GM19351 (cell line): ENCODE results near the gene NR4A3.
"Not testable (repeated sequence)": the region's sequence is repeated elsewhere in the genome, so short reads cannot be mapped to it uniquely, and the experiment has no call there.

Source experiments
- ATAC-seq: cut with Tn5 transposase; IDR thresholded peaks from one replicate; pipeline ENCODE4 v1.9.1; 2021; ENCODE audit warnings: mild to moderate bottlenecking, moderate library complexity; ENCODE audit not compliant: unreplicated experiment

NR4A3 gene

GRCh38 chr9:99832558-99832864, 10.8 kb downstream of the NR4A3 start:
- no peak for ATAC-seq

GRCh38 chr9:99833735-99834134, 12.1 kb downstream of the NR4A3 start:
- ATAC-seq, result no peak

DNA sequence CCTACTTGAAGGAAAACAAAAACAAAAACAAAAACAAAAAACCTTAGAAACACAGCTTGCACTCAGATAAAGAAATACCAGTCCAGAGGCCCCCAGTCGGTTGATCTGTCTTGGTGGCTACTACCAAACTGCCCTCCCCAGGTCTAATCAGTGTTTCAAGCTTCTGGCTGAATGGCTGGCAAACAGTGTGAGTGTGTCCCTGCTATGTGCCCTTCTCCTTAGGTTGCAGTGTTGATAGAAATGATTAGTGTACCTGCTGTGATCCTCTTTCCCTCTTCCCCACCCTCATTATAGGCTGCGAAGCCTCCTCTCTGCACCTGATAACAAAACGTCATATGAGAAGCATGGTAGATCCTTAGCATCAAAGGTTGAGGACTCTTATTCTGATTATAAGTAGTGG, 12.8 kb downstream of the NR4A3 start:
- no peak for ATAC-seq

GRCh38 chr9:99835142-99835541, 13.5 kb downstream of the NR4A3 start:
- no peak for ATAC-seq

DNA sequence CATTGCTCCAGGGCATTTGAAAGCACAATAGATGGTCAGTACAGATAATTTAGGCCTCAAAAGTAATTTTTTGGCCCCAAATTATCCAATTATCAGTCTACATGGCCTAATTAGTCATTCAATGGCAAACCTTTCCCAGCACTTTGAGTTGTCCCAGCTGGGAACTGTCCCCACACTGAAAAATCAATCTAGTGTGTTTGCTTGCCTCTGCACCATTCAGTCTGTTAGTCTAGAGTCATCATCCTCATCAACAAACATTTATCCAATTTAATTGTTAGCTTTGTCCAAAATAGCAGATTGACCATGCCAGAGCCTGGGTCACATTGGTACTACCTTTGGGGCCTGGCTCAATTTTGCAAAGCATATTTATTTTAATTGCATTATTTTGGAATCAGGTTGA, 13.9 kb downstream of the NR4A3 start:
- ATAC-seq, result no peak

DNA sequence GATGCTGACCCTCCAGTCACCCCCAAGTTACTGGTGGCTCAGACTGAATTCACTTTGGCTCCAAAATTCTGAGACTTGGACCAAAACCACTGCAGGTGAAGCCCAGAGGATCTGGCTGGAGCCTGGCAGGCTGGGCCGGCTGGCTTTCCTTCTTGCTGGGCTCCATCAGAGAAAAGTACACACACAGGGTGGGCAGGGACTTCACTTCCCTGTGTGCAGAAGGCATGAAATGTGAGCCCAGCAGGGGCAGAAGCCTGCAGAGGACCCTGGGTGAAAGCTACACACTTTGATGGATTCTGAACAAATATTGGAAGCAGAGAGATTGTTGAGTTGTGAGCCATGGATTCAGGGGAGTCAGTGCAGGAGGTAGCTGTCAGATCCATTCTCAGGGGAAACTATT, 18.4 kb downstream of the NR4A3 start:
- no peak for ATAC-seq

- no peak for ATAC-seq
These were observed 23.4 kb downstream of the NR4A3 start for GRCh38 chr9:99845063-99845462.

DNA sequence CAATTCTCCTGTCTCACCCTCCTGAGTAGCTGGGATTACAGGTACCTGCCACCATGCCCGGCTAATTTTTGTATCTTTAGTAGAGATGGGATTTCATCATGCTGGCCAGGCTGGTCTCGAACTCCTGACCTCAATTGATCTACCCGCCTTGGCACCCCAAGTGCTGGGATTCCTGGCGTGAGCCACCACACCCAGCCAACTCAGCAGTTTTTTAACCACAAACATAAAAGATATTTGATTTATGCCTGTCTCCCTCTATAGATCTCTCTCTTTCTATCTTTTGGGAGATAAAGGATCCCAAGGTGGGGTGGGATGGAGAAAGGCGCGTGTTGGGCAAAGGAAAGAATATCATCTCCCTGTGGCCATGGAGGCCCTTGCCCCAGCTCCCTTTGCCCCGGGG, 26.8 kb downstream of the NR4A3 start:
- no peak for ATAC-seq

GRCh38 chr9:99850736-99851499, 29.2 kb downstream of the NR4A3 start:
- ATAC-seq, result peak; percentile 11

DNA sequence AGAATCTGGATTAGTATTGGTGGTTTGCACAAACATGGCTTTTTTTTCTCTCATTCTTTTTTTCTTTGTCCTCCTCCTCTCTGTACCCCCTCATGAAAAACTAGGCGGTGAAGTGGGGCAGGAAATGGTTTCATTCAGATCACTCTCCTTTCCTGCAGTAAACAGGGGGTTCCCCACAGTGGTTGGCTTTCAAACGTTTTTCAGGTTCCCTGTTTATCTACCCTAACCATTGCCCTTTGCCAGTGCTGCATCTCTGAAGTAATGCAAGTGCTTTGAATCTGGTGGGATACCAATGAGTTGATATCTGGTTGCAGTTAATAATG, 29.8 kb downstream of the NR4A3 start:
- ATAC-seq, result peak; percentile 97

DNA sequence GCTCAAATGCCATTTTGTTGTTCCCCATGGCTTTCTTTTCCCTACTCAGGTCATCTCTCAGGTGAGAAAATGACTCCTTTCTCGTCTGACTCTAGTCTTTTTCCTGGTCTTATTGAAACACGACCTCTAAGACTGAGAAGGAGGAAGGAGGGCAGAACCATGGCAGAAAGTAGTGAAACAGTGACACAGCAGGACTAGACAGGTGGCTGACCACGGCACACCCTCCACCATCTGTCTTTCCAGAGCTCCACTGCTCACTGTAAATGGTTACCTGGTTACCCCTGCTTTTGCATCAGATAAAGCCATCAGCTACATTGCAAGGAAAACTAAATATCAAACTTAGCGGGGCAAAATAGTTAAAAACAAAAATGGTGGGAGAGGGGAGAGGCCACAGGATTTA, 30.9 kb downstream of the NR4A3 start:
- ATAC-seq, result peak; percentile 55

DNA sequence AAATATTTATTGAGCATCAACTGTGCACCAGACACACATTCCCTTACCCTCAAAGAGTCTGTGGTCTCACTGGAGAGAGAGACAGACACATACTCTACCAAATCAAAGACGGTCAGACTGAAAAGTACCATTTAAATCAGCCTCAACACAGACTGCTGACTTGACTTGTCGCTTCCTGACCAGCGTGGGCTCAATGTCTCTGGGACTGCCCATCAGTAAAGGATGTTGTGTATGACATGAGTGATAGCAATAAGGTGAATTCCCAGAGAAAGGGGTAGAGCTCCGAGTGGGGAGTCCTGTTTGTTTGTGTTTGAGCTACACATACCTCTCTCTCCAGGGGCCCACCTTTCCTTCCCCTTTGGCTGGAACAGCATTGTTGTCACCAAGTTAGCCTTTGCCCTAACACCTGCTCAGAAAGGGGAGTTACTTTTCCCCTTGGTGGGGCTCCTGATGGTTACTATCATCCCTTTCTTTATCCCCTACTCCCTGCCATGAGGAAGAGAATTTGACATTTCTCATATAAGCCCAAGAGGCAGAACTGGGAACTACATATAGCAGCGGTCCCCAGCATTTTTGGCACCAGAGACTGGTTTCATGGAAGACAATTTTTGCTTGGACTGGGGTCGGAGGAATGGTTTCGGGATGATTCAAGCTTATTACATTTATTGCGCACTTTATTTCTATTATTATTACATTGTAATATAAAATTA, 33.9 kb downstream of the NR4A3 start:
- no peak for ATAC-seq

DNA sequence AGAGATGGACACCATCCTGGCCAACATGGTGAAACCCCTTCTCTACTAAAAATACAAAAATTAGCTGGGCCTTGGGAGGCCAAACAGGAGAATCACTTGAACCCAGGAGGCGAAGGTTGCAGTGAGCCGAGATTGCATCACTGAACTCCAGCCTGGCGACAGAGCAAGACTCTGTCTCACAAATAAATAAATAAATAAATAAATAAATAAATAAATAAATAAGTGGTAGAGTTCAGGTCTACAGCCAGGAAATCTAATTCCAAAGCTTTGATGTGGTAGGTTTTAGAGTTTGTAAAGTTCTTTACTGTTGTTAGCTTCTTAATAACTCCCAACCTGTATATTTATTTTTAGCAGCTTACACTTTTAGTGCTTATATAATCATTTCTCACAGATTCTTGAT, 35.9 kb downstream of the NR4A3 start:
- ATAC-seq, result not testable (repeated sequence)

GRCh38 chr9:99858087-99858486, 36.4 kb downstream of the NR4A3 start:
- no peak for ATAC-seq

- no peak for ATAC-seq
These were observed 37.7 kb downstream of the NR4A3 start for GRCh38 chr9:99859243-99859980.

DNA sequence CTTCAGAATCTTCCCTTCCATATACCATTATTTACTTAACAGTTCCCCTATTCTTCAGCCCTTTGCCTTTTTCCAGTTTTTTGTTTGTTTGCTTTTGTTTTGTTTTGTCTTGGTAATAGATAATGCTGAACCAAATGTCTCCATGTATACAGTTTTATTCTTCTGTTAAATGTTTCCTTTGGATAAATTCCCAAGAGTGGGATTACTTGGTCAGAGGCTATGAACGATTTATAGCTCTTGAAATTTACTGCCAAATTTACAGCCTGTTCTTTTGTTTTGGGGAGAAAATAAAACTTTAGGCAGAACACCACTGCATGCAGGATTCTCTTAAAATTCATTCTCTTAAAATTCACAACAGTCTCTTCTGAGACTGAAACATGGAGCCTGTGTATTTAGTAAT, 38.6 kb downstream of the NR4A3 start:
- ATAC-seq, result no peak

DNA sequence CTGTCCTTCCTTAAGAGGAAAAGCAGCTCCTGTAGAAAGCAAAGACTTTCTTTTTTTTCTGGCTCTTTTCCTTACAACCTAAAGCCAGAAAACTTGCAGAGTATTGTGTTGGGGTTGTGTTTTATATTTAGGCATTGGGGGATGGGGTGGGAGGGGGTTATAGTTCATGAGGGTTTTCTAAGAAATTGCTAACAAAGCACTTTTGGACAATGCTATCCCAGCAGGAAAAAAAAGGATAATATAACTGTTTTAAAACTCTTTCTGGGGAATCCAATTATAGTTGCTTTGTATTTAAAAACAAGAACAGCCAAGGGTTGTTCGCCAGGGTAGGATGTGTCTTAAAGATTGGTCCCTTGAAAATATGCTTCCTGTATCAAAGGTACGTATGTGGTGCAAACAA, 42.3 kb downstream of the NR4A3 start:
- no peak for ATAC-seq

GRCh38 chr9:99866398-99866797, 44.7 kb downstream of the NR4A3 start:
- no peak for ATAC-seq

GRCh38 chr9:99867536-99867935, 45.9 kb downstream of the NR4A3 start:
- no peak for ATAC-seq

GRCh38 chr9:99867968-99868367, 46.3 kb downstream of the NR4A3 start:
- ATAC-seq, result peak; percentile 67

DNA sequence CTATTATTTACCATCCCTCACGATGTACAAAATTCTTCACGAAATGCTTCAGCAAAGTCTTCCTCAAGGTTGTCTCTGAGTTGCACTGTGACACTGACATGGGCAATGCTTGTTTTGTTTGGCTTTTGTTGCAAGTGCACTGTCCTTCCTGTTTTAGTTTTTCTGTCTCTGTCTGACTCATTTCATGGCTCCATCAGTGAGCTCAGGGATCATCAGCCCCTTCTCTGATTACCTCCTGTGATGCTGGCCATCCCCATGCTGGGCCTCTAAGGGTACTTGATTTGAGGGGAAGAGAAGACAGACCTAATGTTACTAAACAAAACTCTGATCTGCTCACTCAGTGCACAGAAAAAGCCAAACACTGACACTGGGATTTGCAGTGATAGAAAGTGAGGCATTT, 47.2 kb downstream of the NR4A3 start:
- ATAC-seq, result peak; percentile 92

DNA sequence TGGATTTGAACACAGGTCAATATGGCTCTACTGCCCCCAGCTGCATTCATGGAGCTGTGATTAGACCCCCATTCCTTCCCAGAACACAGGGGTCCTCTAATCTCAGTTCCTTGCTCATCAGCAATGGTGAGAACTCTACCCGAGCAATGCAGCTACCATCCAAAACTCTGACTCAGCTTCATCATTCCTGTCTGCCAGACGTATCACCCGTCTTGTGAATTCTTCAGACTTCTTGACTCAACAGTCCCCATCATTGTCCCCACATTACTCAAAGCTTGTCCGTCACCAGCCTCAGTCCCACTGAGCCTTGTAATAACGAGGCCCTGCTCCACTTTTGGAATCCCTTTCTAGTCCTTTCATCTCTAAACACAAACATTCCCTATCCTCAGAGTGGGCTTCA, 48.4 kb downstream of the NR4A3 start:
- ATAC-seq, result no peak
